VCaP (cell line): ENCODE data around the gene NHSL2.
"Not testable (repeated sequence)": the region's sequence is repeated elsewhere in the genome, so short reads cannot be mapped to it uniquely, and the experiment has no call there.

Source experiments
- H3K27ac ChIP-seq: fragments of 450-650 bp; 2 replicates; pipeline ENCODE4 v1.5.1; 2017
- TF ChIP-seq, protein P1 (sequence below): fragments of 450-650 bp; conservative IDR thresholded peaks from 2 replicates; pipeline ENCODE4 v1.5.1; 2017; ENCODE audit warnings: mild to moderate bottlenecking, moderate library complexity

The NHSL2 gene

DNA sequence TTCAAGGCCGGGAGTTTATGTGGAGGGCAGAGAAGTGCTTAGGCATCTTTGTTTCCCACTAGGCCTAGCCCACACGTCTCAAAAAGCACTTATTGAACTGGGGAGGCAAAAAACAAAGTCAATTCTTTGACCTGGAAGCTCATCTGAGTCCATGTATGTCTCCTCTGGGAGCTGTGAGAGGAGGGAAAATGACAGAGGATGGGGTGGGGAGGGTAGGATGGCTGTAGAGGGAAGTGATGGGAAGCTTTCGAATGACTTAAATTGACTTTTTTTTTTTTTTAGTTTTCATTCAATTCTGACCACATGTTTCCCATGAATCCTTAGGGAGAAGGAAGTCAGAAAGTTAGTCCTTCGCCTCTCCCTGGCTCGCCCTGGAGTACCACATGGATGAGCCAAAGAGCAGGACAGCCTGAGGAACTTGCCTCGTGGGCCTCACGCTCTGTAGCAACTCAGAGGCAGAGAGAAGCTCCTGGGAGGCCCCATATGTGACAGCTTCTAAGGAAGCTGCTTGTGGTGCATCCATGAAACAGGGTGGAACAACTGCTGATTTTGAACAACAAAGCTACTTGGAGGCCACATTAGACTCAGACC is 45.0 kb downstream of the NHSL2 start:
- TF ChIP-seq, protein P1, sequence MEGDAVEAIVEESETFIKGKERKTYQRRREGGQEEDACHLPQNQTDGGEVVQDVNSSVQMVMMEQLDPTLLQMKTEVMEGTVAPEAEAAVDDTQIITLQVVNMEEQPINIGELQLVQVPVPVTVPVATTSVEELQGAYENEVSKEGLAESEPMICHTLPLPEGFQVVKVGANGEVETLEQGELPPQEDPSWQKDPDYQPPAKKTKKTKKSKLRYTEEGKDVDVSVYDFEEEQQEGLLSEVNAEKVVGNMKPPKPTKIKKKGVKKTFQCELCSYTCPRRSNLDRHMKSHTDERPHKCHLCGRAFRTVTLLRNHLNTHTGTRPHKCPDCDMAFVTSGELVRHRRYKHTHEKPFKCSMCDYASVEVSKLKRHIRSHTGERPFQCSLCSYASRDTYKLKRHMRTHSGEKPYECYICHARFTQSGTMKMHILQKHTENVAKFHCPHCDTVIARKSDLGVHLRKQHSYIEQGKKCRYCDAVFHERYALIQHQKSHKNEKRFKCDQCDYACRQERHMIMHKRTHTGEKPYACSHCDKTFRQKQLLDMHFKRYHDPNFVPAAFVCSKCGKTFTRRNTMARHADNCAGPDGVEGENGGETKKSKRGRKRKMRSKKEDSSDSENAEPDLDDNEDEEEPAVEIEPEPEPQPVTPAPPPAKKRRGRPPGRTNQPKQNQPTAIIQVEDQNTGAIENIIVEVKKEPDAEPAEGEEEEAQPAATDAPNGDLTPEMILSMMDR, result no peak
- H3K27ac ChIP-seq, result no peak overlapping the region

DNA sequence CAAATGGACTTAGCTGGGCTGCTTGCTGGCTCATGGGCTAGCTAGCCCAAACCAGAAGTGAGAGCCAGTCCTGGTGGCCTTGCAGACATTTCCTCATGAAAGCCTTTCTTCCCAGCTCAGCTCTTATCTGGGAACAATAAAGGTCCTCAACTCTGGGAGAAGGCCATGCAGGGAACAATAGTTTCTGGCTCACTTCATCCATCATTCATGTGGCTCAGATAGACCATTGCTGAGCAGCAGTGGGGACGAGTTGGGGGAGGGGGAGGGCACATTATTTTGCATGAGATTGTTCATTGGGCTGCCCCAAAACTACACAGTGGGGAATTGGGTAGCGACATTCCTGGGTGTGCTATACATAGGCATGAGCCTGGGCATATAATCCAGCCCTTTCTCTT is 47.6 kb downstream of the NHSL2 start:
- no peak overlapping the region for H3K27ac ChIP-seq
- TF ChIP-seq, protein P1, result no peak

DNA sequence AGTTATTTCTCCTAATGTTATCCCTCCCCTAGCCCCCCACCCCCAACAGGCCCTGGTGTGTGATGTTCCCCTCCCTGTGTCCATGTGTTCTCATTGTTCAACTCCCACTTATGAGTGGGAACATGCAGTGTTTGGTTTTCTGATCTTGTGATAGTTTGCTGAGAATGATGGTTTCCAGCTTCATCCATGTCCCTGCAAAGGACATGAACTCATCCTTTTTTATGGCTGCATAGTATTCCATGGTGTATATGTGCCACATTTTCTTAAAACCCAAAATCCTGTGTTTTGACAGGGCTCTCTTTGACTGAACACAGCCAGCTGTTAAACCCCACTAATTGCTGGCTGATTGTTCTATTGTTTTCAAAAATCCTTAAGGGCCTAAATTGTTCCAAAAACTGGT is 53.5 kb downstream of the NHSL2 start:
- not testable (repeated sequence) for H3K27ac ChIP-seq

DNA sequence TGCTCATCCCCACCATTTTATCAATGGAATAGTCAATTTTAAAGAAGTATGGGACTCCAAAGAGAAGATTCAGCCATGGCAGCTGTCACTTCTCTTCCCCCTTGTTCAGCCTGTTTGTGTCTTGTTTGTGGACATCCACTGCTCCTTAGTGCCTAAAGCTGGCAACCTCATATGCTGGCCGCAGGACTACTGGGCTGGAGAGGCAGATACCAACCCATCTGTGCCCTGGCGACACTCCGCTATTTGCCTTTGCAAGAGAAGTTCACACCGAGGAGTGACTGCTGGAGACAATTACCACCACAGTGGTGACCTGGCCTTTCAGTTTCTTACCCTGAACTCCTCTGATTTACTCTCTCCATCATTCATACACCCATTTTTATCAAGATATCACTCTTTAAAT is 64.3 kb downstream of the NHSL2 start:
- TF ChIP-seq, protein P1, result no peak
- H3K27ac ChIP-seq, result no peak overlapping the region

DNA sequence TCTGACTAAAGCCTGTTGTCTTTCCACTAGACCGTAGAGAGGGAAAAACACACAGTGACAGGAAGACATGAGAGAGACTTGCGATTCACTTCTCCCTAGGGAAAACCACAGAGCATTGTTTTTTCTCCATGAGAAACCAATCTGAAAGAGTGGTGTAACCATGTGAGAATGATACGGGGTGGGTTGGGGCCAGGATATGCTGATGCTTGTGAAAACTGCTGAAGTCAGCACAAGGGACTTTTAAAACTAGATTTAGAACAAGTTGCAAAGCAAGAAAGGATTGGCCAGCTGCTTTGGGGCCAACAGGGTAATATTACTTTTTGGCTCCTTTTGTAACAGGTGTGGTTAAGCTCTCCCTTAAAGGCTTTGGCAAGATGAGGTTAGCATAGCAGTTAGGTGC is 66.1 kb downstream of the NHSL2 start:
- TF ChIP-seq, protein P1, result no peak
- no peak overlapping the region for H3K27ac ChIP-seq

DNA sequence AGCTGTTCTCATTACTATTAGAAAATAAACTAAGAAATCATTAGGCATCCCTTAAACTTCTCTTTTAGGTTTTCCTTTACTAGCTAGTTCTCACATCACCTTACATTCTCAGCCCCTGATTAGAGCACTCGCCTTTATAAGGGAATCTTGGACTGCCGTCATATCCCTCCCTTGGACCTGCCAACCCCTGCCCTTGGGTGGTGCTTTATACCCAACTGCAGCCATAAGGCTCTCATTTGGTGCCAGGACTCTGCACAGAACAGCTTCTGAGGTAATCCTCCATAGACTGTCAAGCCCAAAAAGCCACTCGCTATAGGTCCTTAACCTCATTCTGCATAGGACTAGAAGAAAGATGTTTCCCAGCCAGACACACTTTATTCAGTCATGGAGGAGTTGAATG is 67.5 kb downstream of the NHSL2 start:
- TF ChIP-seq, protein P1, result no peak
- H3K27ac ChIP-seq, result no peak overlapping the region

DNA sequence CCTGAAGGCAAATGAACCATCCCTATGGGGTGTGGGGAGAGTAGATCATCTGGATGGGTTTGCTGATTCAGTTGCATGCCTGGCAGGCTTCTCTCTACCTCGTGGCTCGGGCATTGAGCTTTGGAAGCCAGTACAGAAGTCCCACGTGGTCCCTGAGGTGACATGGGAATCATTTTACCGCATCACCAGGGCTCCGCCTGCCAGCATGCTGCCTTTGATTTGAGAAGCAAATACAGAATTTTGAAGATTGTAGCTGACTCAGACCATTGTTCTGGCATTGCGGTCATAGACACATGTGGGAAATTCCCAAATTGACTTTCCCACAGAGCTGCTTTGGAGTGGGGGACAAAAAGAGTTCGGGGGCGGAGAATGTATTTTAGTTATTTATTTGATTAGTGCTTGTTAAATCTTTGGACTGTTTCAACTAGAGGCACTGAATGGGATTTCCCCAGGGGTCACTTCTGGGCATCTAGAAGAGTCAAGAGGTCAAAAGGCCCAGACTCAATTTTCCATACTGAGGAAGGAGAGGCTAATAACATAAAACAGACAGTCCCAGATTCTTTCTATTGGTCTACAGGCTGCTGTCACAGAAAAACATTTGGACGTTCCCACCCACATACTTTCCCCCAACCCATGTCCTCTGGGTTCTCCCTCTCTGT is 79.3 kb downstream of the NHSL2 start:
- TF ChIP-seq, protein P1, result no peak
- H3K27ac ChIP-seq, result no peak overlapping the region

DNA sequence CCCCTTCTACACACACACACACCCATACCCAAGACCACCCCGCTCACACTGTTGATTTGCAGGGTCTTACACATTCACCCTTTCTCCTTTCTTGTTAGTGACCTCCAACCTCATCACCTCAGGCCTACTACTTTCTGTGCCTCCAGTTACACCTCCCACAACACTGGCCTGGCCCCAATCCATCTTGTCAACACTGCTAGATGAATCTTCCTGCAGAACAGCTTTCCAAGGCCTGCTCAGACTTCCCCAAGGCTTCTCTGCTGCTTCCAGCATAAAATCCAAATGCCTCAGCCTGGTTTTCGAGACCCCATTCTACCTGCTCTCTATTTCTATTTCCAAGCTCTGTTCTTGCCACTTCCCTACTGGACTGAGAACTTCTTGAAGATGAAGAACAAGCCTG is 79.9 kb downstream of the NHSL2 start:
- TF ChIP-seq, protein P1, result no peak
- no peak overlapping the region for H3K27ac ChIP-seq
